ENCODE measurements around the gene C1orf52.

The C1orf52 gene

DNA sequence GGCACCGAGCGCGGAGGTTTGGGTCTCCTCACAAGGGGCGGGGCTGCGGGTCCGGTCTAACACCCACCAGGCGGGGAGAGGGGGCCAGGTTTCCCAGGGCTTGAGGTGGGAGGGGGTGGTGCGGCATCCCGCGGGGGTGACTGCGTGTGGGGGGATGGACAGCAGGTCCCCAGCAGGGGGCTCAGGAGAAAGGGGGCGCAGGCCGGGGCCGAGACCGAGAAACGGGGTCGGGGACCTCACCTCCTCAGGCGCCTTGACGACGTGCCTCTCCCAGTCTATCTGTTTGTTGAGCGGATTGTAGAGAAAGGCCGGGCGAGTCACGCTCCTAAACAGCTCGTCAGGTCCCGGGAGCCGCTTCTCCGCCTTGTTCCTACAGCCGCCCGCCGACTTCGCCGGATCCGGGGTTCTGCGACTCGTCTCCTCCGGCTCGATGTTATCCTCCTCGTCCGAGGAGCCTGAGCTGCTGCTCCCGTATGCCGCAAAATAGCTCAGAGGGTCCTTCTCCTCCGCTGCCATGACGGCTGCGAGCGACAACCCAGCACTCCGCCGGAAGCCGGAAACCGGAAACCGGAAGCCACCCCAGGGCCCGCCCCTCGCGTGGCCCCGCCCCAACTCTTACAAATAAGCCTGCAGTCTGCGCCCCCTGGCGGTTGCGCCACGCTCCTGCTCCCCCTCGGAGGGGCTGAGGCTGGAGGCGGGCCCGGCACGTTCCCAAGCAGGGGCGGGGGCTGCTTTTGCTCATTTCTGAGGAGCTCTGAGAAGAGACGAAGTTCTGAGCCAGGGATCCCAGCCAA lies at the start of gene C1orf52:
Gene C1orf52, minus strand, starts transcription at position 545 of the 794 bp plus-strand sequence. Its CDS starts 29 bp downstream, at position 516.
- DNase-seq (ENCODE audit: low read depth in 2 of 2): peak; percentile 86 to 94

DNA sequence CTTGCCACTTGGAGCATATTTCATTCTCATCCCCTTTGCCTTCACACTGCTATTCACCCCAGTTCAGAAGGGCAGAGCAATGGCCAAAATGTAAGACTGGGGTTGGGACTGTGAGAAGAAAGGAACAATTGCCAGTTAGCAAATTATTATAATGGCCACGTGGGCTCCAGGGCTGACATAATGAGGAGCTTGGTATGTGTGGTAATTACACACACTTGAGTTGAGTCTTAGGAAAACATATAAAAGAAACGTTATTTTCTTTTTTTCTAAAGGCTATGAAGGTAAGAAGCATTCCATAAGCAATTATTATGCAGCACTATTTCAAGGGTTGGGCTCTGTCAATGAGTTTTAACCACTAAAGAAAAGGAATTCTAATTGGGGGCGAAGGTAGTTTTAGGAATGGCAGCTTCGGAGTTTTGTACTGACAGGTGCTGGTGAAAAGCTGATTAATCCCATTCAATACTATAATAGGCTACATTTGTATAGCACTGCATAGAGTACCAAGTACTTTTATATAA lies 49.4 kb upstream of the C1orf52 start:
- DNase-seq (ENCODE audit: low read depth in 2 of 2): no peak

- peak; percentile 54 for DNase-seq (ENCODE audit: low read depth in 2 of 2)
Observed at GRCh38 chr1:85307987-85308832, 48.7 kb upstream of the C1orf52 start.

GRCh38 chr1:85306236-85306635 lies 46.8 kb upstream of the C1orf52 start:
- no peak for DNase-seq (ENCODE audit: low read depth in 2 of 2)

- no peak for DNase-seq (ENCODE audit: low read depth in 2 of 2)
Observed at GRCh38 chr1:85303440-85304162, 44.1 kb upstream of the C1orf52 start.

DNA sequence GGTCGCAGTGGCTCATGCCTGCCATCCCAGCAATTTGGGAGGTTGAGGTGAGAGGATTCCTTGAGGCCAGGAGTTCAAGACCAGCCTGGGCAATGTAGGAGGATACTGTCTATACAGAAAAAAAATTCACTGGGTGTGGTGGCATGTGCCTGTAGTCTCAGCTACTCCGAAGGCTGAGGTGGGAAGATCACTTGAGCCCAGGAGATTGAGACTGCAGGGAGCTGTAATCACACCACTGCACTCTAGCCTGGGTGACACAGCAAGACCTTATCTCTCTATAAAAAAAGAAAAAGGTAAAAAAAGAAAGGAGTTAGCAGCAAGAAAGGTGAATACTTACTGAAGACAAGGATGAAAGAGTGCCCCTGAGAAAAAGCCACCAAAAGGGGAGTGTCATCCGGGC lies 40.7 kb upstream of the C1orf52 start:
- DNase-seq (ENCODE audit: low read depth in 2 of 2): no peak

DNA sequence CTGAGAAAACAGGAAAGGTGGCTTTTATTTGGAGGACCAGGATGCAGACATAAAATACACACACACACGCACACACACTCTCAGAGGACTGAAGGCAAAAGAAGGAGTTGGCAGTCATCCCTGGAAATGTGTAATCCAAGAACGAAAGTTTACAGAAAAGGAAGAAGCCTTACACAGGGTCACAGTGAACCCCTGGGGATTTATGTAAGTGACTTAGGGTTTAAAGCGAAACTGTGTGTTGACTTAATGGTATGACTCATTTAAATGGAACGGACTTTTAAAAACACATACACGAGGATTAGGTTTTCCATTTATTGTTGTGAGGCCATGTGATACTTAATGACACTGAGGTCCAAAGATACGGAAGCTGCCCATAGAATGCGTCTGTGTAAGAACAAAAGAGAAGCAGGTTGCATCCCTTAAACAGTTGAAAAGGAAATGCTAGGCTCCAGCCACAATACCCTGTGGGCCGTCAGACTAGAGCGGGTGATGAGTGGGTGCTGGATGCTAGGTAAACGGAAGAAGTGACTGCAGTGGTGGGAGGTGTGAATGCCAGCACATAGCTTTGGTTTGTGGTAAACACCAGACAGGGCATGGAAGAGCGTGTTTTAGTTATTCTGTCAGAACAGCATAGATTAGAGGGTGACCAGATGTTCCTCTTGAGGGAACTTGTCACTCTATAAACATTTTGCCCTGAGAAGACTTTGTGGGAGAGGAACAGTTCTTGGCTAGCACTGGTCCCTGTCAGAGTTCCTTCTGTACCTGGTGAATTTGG lies 38.6 kb upstream of the C1orf52 start:
- DNase-seq (ENCODE audit: low read depth in 2 of 2): peak; percentile 70 to 78

GRCh38 chr1:85297538-85297854 lies 38.0 kb upstream of the C1orf52 start:
- DNase-seq (ENCODE audit: low read depth in 2 of 2): no peak

GRCh38 chr1:85296980-85297379 lies 37.5 kb upstream of the C1orf52 start:
- DNase-seq (ENCODE audit: low read depth in 2 of 2): no peak

- no peak for DNase-seq (ENCODE audit: low read depth in 2 of 2)
Observed at GRCh38 chr1:85295654-85296053, 36.2 kb upstream of the C1orf52 start.

GRCh38 chr1:85295006-85295431 lies 35.6 kb upstream of the C1orf52 start:
- DNase-seq (ENCODE audit: low read depth in 2 of 2): no peak

- no peak for DNase-seq (ENCODE audit: low read depth in 2 of 2)
Observed at GRCh38 chr1:85290826-85291225, 31.4 kb upstream of the C1orf52 start.

- DNase-seq (ENCODE audit: low read depth in 2 of 2): no peak
Observed at GRCh38 chr1:85289848-85290335, 30.4 kb upstream of the C1orf52 start.

- DNase-seq (ENCODE audit: low read depth in 2 of 2): peak in 1 of 2 donors; percentile 30
Observed at GRCh38 chr1:85289207-85289847, 29.9 kb upstream of the C1orf52 start.

DNA sequence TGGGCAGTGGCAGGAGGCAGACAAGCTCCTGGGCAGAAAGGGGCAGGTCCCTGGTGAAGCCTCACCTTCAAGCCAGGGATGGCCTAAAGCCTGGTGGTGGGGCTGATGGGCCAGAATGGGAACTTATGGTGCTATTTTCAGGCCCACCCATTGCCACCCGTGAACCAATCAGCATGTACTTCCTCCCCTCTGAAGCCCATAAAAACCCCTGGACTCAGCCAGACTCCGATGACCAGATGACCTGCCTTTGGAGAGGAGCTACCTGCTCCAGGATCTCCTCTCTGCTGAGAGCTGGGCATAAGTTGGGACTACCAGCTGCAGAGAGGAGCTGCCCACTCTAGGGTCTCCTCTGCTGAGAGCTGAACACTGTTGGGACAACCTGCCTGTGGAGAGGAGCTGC lies 24.7 kb upstream of the C1orf52 start:
- DNase-seq (ENCODE audit: low read depth in 2 of 2): no peak

DNA sequence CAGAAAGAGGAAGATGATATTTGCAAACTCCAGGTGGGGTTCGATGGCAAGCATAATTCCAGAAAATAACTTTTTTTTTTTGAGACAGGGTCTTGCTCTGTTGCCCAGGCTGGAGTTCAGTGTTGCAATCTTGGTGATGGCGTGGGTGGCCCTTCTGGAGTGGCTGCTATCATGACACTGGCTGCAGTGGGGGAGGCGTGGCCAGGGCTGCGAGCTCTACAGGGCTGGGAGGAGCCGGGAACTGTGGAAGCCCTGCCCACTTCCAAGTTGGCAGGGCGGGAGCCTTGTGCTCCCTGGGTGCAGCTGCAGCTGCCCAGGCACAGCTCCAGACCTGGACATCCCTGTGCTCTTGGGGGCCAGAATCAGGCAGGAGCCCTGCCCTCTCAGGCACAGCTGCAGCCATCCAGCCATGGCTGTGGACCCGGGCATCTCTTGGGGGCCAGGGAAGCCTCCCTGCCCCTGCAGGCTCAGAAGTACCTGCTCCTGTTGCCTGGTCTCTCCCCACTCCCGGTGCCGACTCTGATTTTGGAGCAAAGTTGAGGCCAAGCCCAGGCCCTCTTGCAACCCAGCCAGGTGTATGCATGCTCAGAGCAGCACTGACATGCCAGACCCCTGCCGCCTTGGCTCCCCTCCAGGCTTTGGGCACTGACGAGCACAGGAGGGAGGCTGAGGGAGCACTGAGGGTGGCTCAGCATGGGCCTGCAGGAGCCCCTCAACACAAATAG lies 24.2 kb upstream of the C1orf52 start:
- DNase-seq (ENCODE audit: low read depth in 2 of 2): no peak

- no peak for DNase-seq (ENCODE audit: low read depth in 2 of 2)
Observed at GRCh38 chr1:85282424-85282823, 23.0 kb upstream of the C1orf52 start.

- no peak for DNase-seq (ENCODE audit: low read depth in 2 of 2)
Observed at GRCh38 chr1:85280636-85281035, 21.2 kb upstream of the C1orf52 start.

GRCh38 chr1:85279458-85280080 lies 20.1 kb upstream of the C1orf52 start:
- DNase-seq (ENCODE audit: low read depth in 2 of 2): no peak
